Superior temporal gyrus (tissue), 1 donor: Measurements from ENCODE around the gene NUS1.
"Not testable (repeated sequence)": the region's sequence is repeated elsewhere in the genome, so short reads cannot be mapped to it uniquely, and the experiment has no call there.

ENCODE experiments used
- DNase-seq: peaks from one replicate; pipeline ENCODE4 v3.0.0-alpha.2; 2016; ENCODE audit errors: extremely low spot score

Gene NUS1

DNA sequence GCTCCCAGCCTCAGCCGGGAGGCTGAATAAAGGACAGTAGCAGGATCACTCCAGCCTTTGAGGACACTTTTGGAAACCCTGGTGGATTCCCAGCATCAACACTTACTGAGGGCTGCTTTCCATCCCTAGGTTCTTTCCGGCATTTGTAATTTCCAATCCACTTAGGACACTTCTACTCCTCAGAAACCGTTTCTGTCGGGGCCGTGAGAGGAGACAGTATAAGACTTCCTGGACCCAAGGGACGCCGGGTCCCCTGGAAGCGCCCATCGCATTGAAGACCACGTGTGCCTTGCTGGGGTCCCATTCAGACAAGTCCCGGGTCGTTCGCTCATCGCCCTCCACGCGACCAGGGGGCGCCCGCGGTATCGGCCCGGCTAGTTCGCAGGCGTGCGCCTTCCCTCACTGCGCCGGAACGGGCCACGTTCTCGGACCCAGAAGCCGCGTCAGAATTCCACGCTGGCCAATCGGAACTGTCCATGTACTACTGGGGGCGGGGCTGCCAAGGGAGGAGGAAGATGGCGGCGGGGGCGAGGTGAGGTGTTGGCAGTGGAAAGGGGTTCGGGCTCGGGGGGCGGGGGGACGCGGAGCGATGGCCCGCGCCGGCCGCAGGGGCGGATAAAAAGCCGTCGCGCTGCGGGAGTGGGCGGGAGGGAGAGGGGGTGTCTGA is at the start of gene NUS1:
NUS1 (plus strand) TSS at position 479 of the 667 bp plus-strand sequence. CDS start 202 bp downstream, outside the sequence.
- DNase-seq = peak; percentile 98

DNA sequence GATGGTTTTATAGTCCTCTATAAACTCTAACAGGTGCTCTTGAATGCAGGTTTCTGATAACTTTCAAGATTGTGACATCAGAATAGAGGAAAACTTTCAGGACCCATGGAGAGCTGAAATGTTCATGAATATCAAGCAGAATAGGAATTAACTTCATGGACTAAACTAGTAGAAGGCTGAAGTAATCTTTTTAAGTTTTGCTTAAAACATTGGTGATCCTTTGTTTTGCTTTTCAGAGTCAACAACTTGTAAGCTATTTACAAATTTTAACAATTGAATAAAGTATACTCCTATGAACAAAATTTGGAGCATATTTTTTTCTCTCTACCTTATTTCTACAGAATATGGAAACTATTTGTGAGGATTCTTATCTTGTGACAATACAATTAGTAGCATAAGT is 47.7 kb upstream of the NUS1 start:
- DNase-seq = no peak

DNA sequence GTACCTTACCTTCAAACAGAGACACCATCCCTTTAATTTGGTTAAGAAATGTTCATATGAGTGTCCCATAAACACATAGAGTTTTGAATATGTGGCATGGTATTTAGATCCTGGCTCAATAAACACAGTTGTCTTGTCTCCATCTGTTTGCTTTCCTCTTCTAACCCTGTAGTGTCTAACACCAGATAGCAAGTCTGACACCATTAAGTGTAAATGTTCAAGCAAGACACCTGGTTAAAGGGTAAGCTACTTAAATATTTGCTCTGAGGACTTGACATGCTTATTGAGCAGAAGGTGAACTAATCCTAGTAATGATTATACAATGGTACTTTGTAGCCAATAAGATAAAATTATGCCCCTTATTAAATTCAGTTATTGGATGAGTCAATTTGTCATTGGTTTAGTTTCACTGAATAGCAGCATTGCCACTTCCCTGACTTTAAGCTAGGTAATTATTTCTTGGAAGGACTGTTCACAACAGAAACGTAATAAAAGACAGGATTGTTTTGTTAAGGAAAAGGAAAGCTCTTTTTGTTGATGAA is 46.1 kb upstream of the NUS1 start:
- no peak for DNase-seq

DNA sequence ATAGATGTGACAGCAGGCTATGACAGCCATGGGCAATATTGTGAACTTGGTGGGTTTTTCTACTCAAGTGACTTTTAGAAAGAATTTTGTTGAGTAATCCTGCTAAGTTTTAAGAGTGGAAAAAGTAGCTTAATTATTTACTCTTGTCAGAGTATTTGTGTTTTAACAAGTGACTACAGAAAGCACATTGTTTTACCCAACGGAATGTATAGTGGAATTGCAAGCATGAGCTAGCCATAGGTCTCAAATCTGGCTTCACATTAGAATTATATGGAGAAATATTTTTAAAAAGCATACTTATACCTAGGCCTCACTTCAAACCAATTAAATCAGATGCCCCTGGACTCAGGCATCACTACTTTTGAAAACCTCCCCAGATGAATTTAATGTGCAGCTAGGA is 37.5 kb upstream of the NUS1 start:
- no peak for DNase-seq

DNA sequence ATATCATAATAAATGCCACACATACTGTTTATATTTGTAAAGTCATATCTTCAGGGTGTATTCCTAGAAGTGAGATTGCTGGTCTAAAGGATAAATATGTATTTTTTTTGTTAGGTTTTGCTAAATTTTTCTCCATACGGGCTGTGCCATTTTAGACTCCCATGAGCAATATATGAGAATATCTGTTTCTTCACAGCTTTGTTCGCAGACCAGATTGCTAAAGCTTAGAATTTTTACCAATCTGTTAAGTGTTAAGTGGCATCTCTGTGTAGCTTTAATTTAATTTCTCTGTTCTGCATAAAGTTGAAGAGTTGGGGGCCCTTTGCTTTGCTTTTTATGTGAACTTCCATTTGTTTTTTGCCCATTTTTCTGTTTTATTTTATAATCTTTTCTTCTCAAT is 32.3 kb upstream of the NUS1 start:
- DNase-seq = no peak

DNA sequence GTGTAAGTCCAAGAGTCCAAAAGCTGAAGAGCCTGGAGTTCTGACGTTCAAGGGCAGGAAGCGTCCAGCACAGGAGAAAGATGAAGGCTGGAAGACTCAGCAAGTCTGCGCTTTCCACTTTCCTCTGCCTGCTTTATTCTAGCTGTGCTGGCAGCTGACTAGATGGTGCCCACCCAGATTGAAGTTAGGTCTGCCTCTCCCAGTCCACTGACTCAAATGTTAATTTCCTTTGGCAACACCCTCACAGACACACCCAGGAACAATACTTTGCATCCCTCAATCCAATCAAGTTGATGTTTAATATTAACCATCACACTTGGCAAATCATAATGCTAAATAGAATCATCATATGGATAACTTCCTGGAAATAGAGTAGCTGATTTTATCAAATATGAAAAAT is 23.3 kb upstream of the NUS1 start:
- DNase-seq = not testable (repeated sequence)

DNA sequence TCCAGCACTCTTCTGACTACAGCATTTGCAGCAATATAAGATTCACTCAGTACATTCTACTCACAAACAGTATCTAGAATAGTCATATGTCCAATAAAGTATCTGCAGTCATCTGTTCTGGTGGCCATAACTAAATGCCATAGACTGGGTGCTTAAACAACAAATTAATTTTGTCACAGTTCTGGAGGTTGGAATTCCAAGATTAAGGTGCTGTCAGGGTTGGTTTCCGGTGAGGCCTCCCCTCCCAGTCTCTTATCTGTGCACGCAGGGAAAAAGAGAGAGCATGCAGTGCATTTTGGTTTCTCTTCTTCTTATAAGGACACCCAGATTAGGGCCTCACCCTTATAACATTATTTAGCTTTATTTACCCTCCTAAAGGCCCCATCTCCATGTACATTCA is 21.3 kb upstream of the NUS1 start:
- no peak for DNase-seq

DNA sequence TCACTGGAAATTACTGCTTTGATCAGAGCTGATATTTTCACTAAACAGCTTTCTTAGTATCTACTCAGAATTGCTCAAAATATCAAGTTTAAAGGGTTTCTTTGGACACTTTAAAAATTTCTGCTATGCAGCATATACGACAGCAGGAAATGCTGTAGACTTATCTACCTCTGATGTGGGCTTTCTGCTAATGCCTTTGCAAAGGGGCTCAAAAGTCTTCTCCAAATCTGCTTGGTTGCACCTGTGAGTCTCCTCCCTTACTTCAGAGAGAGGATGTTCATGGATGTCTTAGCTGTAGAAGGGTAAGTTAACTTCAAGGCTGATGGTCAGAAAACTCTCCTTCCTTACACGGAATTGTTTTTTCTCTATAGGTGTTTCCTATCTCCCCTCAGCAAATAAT is 19.9 kb upstream of the NUS1 start:
- DNase-seq = no peak

DNA sequence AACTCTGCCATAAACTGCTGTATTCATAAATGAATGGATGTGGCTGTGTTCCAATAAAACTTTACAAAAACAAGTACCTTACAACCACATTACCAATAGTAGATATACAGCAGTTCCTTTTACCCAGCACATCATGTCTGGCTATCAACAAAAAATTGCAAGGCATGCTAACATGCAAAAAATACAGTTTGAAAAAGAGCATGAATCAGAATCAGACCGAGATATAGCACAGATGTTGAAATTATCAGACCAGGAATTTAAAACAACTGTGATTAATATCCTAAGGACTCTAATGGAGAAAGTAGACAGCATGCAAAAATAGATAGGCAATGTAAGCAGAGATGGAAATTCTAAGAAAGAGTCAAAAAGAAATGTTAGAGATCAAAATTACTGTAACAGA is 8.4 kb upstream of the NUS1 start:
- no peak for DNase-seq

DNA sequence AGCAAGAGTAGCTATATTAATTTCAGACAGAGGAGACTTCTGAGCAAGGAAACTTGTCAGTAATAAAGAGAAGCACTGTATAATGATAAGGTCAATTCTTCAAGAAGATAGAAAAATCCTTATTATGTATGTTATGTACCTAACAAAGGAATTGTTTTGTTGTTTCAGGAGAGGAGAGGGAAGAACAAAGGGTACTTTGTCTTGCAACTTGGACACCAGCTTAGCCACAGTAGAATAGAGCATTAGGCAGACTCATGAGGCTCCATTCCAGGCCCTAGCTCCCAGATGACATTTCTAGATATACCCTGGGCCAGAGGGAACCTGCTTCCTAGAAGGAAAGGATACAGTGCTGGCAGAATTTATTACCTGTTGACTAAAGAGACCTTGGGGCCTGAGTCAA is 6.5 kb upstream of the NUS1 start:
- DNase-seq = peak; percentile 23

DNA sequence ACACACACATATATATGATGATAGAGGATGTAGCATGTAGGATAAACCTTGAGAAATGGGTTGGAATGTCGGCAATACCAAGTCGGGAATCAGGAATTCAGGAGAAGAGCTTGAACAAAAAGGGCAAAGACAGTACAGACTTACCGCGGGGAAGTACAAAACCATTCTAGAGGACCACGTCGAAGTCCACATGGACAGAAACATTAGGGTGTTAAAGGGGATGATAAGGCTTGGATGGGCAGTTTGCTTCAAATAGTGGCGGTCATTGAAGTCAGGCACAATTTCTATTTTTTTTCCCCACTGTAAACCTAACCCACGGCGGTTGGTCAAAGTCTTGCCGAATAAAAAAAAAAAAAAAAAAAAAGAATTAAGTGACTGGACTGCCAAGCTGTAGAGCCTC is 766 bp upstream of the NUS1 start:
- no peak for DNase-seq

DNA sequence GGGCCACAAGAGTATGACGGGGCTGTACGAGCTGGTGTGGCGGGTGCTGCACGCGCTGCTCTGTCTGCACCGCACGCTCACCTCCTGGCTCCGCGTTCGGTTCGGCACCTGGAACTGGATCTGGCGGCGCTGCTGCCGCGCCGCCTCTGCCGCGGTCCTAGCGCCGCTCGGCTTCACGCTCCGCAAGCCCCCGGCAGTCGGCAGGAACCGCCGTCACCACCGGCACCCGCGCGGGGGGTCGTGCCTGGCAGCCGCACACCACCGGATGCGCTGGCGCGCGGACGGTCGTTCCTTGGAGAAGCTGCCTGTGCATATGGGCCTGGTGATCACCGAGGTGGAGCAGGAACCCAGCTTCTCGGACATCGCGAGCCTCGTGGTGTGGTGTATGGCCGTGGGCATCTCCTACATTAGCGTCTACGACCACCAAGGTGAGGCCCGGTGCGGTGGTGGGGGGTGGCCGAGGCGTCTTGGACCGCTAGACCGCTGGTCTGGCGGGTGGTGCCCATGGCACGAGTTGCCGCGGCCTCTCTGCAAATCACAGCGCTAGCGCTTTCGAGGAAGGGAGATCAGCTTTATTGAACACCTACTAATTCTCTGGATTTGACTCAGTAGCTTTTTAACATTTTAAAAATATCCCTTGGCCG is 511 bp downstream of the NUS1 start:
- not testable (repeated sequence) for DNase-seq

DNA sequence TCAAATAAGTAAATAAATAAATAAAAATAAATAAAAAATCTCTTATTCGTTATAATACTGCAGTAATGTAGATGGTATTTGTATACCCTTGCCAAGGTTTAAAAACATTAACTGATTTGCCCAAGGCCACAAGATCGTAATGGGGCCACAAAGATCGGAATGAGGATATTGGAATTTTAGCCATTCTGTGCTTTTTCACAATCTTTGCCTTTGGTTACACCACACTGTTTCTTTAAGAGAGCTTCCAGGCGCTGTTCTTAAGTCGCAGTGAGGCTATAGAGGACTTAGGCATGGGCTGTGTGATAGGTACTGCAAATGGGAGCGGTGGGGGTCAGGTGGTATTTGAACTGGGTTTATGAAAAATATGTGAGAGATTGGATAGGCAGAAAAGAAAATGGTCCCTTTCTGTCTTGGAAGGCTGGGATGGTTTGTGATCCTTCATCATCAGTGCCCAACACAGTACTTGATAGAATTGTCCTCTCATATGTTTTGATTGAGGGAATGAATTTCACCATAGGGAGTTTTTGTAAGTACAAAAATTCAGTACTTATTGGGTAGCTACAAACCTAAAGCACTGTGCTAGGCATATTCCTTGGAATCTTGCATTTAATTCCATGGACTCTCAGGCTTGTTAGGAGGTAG is 1.4 kb downstream of the NUS1 start:
- DNase-seq = no peak

DNA sequence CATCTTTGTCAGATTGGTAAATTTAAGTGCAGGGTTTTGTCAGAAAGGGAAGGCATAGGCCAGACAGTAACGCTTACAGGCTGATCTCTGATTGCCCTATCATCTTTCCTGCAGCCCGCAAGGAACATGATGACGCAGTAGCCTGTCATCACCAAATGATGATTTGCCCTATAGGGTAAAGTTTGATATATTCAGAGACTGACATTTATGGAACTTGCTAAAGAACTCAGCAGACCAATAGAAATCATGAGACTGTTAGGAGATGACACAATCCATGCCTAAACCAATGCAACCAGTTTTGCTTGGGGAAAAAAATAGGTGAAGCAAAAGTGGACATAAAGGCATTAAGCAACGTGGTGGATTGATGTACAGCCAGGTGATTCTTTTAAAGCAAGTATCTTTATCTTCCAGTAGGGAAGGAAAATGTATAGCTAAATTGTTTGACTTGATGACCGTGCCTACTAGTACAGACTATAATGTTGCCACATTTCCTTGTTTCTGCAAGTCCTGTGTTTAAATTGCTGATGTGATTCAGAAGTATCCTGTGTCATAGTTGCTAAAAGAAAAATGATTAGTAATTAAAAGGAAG is 2.4 kb downstream of the NUS1 start:
- no peak for DNase-seq

DNA sequence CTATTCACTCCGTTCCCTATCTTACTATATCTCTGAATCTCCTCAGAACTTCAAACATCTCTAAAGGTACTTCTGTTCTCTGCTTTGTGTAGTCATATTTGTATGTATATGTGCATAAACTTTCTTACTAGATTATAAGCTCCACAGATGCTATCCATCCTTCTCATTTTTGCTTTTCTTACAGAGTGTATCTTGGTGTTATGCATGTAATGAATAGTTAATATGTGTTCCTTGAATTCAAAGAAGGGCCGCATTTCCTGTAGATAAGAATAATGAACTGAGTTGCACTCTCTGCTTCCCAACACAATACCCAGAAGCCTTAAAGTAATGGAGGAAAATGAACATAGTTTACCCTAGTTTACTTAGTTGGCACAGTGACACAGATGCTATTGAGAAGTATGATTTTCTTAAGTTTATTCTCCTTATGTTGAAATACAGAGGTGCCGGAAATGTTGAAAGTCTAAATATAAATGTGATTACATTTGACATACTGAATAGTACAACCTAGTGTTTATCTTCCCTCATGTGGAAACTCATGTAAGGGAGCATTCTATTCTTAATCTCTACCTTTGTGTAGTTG is 6.0 kb downstream of the NUS1 start:
- no peak for DNase-seq

DNA sequence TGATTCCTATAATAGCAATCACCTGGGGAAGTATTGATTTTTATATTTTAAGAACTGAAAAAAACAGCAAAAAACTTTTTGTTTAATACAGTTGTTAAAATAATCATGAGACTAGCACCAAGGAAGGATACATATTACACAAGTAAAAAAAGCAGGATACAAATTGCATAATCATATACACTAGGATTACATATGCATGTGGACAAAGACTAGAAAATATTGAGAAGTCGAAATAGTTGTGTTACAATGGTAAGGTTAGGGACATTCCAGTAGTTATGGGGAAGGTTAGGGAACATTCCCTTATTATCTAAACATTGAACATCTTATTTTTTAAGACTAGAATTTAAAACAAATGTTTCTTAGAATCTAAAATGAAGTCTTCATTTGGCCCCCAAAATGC is 9.5 kb downstream of the NUS1 start:
- DNase-seq = no peak

DNA sequence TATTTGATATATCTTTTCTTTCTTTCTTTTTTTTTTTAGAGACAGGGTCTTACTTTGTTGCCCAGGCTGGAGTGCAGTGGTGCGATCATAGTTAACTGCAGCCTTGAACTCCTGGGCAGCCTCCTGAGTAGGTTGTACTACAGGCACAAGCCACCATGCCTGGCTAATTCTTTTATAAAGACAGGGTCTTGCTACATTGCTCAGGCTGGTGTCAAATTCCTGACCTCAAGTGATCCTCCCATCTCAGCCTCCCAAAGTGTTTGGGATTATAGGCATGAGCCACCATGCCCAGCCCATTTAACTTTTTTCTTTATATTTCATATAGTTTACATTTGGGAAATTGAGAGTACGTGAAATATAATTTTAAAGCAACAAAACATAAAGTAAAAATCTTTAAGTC is 10.1 kb downstream of the NUS1 start:
- DNase-seq = no peak

DNA sequence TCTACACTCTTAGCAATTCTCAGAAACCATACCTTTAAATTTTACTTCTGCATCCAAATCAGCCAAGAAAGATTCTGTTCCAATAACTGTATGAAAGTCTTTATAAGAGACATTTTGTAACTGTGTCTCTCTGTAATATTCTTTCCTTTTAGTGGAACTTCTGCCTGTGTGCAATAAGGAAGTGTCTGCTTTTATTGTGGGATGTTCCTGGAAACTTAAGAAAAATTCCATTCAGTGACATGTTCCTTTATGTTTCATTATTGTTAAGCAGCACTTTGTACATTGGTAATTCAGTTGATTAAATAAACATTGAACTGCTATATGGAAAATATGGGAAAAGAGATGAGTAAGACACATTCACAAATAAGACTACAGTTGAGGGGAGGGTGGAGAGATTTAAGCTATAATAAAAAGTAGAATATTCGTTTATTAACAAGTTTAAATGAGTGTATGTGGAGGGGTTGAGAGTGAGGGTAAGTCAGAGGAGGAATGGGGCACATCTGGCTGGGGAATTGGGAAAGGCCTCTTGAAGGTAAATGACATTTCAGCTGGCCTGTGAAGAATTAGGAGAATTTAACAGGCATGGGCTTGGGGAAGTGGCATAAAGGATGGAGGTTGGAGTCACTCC is 11.9 kb downstream of the NUS1 start:
- no peak for DNase-seq

DNA sequence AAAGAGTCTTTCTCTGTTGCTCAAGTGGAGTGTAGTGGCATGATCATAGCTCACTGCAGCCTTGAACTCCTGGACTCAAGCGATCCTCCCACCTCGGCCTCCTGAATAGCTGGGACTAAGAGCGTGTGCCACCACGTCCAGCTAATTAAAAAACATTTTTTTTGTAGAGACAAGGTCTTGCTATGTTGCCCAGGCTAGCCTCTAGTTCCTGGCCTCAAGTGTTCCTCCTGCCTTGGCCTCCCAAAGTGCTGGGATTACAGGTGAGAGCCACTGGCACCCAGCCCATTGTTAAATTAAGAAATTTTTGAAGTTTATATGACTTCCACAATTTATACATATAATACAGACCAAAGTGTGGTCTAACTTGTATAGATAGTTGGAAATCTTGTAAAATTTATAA is 14.3 kb downstream of the NUS1 start:
- DNase-seq = not testable (repeated sequence)

DNA sequence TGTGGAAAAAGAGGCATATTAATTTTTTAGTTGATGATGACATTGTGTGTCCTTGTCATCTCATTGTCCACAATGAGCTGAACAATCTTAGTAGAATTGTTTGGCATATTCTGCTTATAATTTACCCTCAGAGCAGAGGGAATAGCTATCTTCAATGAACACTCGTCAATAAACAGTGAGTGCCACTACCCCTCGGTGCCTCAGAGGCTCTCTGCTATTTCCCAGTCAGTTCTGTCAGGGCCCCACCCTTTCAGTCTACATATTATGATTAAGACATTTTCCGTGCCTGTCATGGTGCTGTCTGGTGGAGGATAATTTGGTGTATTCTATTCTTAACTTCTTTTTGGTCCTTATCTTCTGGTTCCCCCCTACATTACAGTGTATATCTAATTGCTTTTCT is 31.2 kb downstream of the NUS1 start:
- no peak for DNase-seq

DNA sequence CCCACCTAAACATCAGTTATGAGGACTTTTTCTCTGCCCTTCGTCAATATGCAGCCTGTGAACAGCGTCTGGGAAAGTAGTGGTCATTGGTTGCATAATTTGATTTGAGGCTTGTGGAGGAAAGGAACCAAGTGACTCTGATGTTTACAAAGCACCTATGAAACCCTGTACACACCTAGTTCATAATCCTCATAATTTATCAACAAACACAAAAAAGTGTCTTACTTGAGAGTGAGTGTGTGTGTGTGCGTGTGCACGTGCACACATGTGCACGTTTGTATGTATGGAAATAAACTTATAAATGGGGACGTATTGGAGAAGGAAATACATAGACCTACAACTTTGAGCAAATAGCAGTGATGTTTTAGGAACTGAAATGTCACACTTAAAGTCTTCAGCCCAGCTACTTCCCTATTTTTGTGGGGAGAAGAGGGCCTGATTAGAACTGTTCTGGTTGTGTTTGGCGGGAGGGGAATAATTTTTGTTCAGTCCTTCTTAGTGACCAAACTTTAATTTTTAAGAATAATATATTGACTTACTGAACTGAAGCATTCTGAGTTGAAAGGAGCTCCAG is 31.8 kb downstream of the NUS1 start:
- not testable (repeated sequence) for DNase-seq
